ENCODE measurements around the gene ARPIN.

DNA sequence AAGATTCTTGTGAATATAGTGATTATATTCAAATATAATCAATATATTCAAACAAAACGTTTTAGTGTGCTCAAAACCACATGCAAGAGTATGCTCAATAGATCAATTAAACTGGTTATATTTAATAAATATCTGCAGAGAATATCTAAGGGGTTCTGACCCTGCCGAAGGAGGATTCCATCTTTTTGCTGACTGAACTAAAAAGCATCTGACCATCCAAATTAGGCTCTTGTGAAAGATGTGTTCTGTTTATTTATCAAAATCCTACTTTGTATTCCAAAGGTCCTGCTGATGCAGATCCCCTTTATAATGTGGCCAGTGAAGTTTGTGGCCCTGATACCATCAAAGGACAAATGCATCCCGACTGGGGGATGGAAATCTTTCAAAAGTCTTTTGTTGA lies 41.8 kb upstream of the ARPIN start:
- TF ChIP-seq POLR2AphosphoS5 (IDR thresholded peaks at IDR 0.05): no peak
- TF ChIP-seq CTCF (IDR thresholded peaks at IDR 0.05): no peak
